GM03348 (cell line): ENCODE results near the gene UBA6.

Experiments
- DNase-seq: peaks from one replicate; pipeline ENCODE4 v3.0.0; 2012; ENCODE audit warnings: low spot score

The UBA6 gene

GRCh38 chr4:67576059-67576466 lies 124.9 kb downstream of the UBA6 start:
- no peak for DNase-seq

DNA sequence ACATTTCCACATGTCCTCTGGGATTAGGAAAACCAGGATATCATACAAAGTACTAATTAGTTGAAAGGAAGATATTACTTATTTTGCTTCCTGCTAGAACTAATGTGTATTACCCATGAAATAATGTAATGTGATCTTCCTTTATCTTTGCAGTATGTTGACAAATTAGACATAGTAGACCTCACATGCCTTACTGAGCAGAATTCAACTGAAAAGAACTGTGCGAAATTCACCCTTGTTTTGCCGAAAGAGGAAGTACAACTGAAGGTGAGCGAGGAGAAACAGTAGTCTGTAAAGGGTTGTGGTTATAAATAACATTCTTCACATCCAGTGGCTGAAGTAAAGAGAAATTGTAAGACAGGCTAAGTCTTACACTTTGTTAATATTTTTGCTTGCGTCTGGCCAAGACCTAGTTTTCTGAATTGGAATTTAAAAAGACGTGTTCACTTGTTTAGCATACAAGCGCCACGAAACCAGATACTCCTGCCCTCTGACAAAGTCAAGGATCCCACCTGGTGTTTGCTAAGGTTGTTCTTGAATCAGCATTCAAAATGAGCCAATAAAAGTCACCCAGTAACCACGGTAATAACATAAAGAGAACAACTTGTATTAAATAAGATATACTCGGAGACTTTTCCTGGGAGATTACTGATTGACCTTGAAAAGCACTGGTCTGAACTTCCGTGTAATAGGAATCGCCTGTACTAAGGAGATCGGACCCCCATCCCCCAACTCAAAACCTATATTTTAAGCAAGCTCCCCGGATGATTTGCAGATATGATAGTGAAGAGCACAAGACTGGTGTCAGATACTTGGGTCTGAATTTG lies 125.5 kb downstream of the UBA6 start:
- DNase-seq, result no peak

DNA sequence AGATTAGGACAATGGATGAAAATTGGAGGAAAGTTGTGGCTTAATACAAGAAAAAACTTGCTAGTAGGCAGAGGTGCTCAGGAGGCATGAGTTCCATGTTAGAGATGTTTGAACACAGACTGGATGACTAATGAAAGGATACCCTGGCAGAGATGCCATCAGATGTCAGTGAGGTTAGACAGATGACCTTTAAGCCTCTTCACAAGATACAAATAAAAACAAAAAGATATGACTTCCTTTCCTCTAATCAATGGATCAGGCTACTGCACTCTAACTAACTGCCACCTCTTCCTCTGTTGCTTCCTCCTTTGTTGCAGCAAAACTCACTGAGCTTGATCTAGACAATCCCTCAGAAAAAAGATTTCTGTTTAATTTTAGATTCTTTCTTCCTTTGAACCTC lies 127.8 kb downstream of the UBA6 start:
- DNase-seq, result no peak

GRCh38 chr4:67571975-67572374 lies 129.0 kb downstream of the UBA6 start:
- no peak for DNase-seq

DNA sequence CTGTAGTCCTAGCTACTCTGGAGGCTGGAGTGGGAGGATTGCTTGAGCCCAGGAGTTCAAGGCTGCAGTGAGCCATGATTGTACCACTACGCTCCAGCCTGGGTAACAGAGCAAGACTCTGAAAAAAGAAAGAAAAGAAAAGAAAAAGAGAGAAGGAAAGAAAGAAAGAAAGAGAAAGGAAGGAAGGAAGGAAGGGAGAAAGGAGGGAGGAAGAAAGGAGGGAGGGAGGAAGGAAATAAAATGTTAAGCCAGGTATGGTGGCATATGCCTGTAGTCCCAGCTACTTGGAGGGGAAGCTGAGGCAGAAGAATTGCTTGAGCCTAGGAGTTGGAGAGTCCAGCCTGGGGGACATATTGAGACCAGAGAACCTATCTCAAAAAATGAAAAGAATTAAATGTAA lies 130.4 kb downstream of the UBA6 start:
- DNase-seq, result no peak

- DNase-seq, result no peak
Observed at GRCh38 chr4:67568820-67569219, 132.1 kb downstream of the UBA6 start.

GRCh38 chr4:67566335-67566734 lies 134.6 kb downstream of the UBA6 start:
- no peak for DNase-seq

DNA sequence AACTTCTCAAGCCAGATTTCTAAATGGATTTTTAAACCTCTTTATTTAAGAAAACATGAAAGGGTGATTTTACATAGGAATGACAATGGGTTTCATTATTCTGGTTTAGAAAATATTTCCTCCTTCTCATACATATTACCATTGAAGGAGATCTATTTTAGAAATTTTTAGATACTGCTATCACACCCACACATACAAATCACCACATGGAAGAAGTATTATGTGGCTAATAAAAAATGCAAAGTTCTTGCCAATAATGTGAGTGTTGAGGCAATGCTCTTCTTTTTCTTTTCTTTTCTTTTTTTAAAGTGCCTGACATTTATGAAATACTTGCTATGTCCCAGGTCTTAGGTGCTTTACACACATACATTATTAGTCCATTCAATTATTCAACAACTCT lies 135.7 kb downstream of the UBA6 start:
- peak; percentile 54 for DNase-seq
